NCI-H345 (cell line): ENCODE results near the gene AURKA.
A peak's percentile ranks its signal among the peaks of the same experiment; 100 is the strongest.

Source experiments
- DNase-seq: peaks from one replicate; lab custom pipeline; 2025; lab: John Stamatoyannopoulos, UW

AURKA gene

GRCh38 chr20:56392132-56392880 lies at the start of gene AURKA, which contains the start of gene CSTF1:
AURKA (minus strand) TSS chr20:56392215; CDS start chr20:56388197, 4,018 bp downstream.
CSTF1 (plus strand) TSS chr20:56392645; CDS start chr20:56395553, 2,908 bp downstream.
- DNase-seq = peak; percentile 100

- DNase-seq = no peak
Measured at GRCh38 chr20:56440346-56441007, 48.5 kb upstream of the AURKA start.

GRCh38 chr20:56439771-56440291 lies 47.8 kb upstream of the AURKA start:
- no peak for DNase-seq

GRCh38 chr20:56438284-56438683 lies 46.3 kb upstream of the AURKA start:
- DNase-seq = no peak

GRCh38 chr20:56437196-56437960 lies 45.4 kb upstream of the AURKA start:
- DNase-seq = no peak

- no peak for DNase-seq
Measured at GRCh38 chr20:56433880-56434255, 41.9 kb upstream of the AURKA start.

GRCh38 chr20:56433221-56433879 lies 41.3 kb upstream of the AURKA start:
- DNase-seq = no peak

GRCh38 chr20:56431471-56431870 lies 39.5 kb upstream of the AURKA start:
- no peak for DNase-seq

GRCh38 chr20:56430957-56431356 lies 38.9 kb upstream of the AURKA start:
- no peak for DNase-seq

GRCh38 chr20:56430461-56430860 lies 38.4 kb upstream of the AURKA start:
- DNase-seq = no peak

GRCh38 chr20:56429941-56430340 lies 37.9 kb upstream of the AURKA start:
- DNase-seq = no peak

- DNase-seq = no peak
Measured at GRCh38 chr20:56429502-56429901, 37.5 kb upstream of the AURKA start.

- no peak for DNase-seq
Measured at GRCh38 chr20:56428881-56429280, 36.9 kb upstream of the AURKA start.

GRCh38 chr20:56428410-56428809 lies 36.4 kb upstream of the AURKA start:
- DNase-seq = no peak

- DNase-seq = no peak
Measured at GRCh38 chr20:56427797-56428196, 35.8 kb upstream of the AURKA start.

GRCh38 chr20:56426926-56427325 lies 34.9 kb upstream of the AURKA start:
- no peak for DNase-seq

- no peak for DNase-seq
Measured at GRCh38 chr20:56426026-56426425, 34.0 kb upstream of the AURKA start.

GRCh38 chr20:56424931-56425330 lies 32.9 kb upstream of the AURKA start:
- DNase-seq = no peak

- no peak for DNase-seq
Measured at GRCh38 chr20:56423886-56424285, 31.9 kb upstream of the AURKA start.

GRCh38 chr20:56423211-56423610 lies 31.2 kb upstream of the AURKA start:
- no peak for DNase-seq

- no peak for DNase-seq
Measured at GRCh38 chr20:56422824-56423189, 30.8 kb upstream of the AURKA start.
